Measurements from ENCODE around the gene OSBPL9. TPM values are rescaled to one million over a fixed set of nuclear protein-coding genes. Genes with fewer than 3 reads are reported as not detected.

The OSBPL9 gene
- total RNA-seq, 1 experiment from 2014 or later = 188 TPM

DNA sequence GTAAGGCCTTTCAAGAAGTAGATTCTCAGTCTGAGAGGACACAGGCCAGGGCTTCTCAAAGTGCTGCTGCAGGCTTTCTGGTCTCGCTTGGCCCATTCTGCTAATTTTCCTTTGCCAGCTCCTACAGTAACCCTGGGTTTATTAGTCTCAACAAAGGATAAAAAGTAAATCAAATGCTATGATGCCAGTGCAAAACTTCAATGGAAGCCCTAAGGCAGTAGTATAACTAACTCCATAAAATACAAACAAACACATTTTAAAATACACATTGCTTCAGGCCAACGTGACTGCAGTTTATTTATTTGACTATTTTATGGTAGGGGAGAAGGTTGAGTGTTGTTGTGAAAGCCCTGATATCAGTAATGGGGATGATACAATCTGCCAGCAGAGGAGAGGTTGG is 172.0 kb downstream of the OSBPL9 start:
- no peak overlapping the region for H3K4me2 ChIP-seq
- no peaks in the 10 kb centered on the region for H3K4me1 ChIP-seq (replicated peaks; ENCODE audit: insufficient read depth)
- no peaks in the 10 kb centered on the region for H3K9me3 ChIP-seq (ENCODE audit: insufficient read depth, low read depth)
- H4K20me1 ChIP-seq (ENCODE audit: insufficient read depth) = no peaks in the 10 kb centered on the region
- H3K27ac ChIP-seq = no peak overlapping the region
- no peak overlapping the region for H2AFZ ChIP-seq
- no peaks in the 10 kb centered on the region for H3K79me2 ChIP-seq (ENCODE audit: low read depth)
- H3K9me2 ChIP-seq (ENCODE audit: insufficient read depth) = no peaks in the 10 kb centered on the region
- no peak for TF ChIP-seq EZH2 (IDR thresholded peaks at IDR 0.05; ENCODE audit: low read depth)
- TF ChIP-seq, protein P1, sequence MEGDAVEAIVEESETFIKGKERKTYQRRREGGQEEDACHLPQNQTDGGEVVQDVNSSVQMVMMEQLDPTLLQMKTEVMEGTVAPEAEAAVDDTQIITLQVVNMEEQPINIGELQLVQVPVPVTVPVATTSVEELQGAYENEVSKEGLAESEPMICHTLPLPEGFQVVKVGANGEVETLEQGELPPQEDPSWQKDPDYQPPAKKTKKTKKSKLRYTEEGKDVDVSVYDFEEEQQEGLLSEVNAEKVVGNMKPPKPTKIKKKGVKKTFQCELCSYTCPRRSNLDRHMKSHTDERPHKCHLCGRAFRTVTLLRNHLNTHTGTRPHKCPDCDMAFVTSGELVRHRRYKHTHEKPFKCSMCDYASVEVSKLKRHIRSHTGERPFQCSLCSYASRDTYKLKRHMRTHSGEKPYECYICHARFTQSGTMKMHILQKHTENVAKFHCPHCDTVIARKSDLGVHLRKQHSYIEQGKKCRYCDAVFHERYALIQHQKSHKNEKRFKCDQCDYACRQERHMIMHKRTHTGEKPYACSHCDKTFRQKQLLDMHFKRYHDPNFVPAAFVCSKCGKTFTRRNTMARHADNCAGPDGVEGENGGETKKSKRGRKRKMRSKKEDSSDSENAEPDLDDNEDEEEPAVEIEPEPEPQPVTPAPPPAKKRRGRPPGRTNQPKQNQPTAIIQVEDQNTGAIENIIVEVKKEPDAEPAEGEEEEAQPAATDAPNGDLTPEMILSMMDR (conservative IDR thresholded peaks at IDR 0.05) = no peak
- no peaks in the 10 kb centered on the region for H3K27me3 ChIP-seq (ENCODE audit: insufficient read depth, low read depth)
- H3K36me3 ChIP-seq (ENCODE audit: low read depth) = peaks cover 77% of the 10 kb centered on the region
- DNase-seq = no peak
- H3K4me3 ChIP-seq = no peak overlapping the region
- ChIA-PET POLR2A (ENCODE audit: unreplicated experiment) (no interaction called here), CTCF (no interaction called here)
- peaks cover 82% of the 10 kb centered on the region for H3F3A ChIP-seq (ENCODE audit: insufficient read depth, low read depth)
- BruUV-seq (replicated peaks) = no TSS peak
- intact Hi-C loops (cut with micrococcal nuclease; ENCODE audit: unreplicated experiment) = no loop called here

DNA sequence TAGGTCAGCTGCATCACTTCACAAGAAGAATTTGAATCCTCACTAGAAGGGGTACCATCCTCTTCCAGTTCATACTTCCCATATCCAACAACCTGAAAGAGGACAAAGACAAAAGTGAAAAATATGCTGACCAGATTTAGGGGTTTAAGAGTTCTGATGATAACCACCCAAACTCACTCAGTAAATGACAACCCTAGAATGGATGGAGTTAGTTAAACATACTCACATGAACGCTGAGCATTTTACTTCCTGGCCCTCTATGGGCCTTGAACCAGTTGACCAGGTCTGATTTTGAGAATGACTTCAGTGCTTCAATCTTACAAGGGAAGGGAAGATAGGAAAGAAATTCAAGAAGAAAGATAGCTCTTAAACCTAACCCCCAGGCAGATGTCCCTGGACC is 172.4 kb downstream of the OSBPL9 start:
- H3K27me3 ChIP-seq (ENCODE audit: insufficient read depth, low read depth) = no peaks in the 10 kb centered on the region
- H3F3A ChIP-seq (ENCODE audit: insufficient read depth, low read depth) = peaks cover 79% of the 10 kb centered on the region
- no peaks in the 10 kb centered on the region for H3K79me2 ChIP-seq (ENCODE audit: low read depth)
- no peak overlapping the region for H3K4me2 ChIP-seq
- no peak for TF ChIP-seq EZH2 (IDR thresholded peaks at IDR 0.05; ENCODE audit: low read depth)
- TF ChIP-seq, protein P1 (conservative IDR thresholded peaks at IDR 0.05) = no peak
- peaks cover 77% of the 10 kb centered on the region for H3K36me3 ChIP-seq (ENCODE audit: low read depth)
- H2AFZ ChIP-seq = no peak overlapping the region
- no peak overlapping the region for H3K27ac ChIP-seq
- ChIA-PET POLR2A (ENCODE audit: unreplicated experiment) (no interaction called here), CTCF (no interaction called here)
- no peaks in the 10 kb centered on the region for H3K4me1 ChIP-seq (replicated peaks; ENCODE audit: insufficient read depth)
- no peaks in the 10 kb centered on the region for H3K9me3 ChIP-seq (ENCODE audit: insufficient read depth, low read depth)
- no peak for DNase-seq
- H4K20me1 ChIP-seq (ENCODE audit: insufficient read depth) = no peaks in the 10 kb centered on the region
- no TSS peak for BruUV-seq (replicated peaks)
- H3K4me3 ChIP-seq = no peak overlapping the region
- H3K9me2 ChIP-seq (ENCODE audit: insufficient read depth) = no peaks in the 10 kb centered on the region
- intact Hi-C loops (cut with micrococcal nuclease; ENCODE audit: unreplicated experiment) = no loop called here

DNA sequence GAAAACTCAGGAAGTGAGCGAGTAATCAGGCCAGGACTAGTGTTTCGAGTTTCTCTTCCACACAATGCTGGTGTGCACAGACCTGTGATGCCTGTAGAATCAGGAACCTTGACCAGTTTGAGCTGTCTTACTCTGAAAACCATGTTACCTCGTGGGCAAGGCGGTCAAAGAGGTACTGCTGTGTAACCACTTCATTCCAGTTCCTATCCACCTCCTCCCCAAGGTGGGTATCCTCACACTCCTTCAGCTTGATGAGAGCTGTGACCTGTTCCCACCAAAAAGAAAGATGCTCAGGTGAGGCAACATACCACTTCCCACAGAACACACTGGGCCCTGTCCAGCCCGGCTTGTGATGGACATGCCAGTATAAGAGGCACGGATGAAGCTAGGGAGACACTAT is 173.5 kb downstream of the OSBPL9 start:
- DNase-seq = no peak
- TF ChIP-seq, protein P1 (conservative IDR thresholded peaks at IDR 0.05) = no peak
- no peak for TF ChIP-seq EZH2 (IDR thresholded peaks at IDR 0.05; ENCODE audit: low read depth)
- no peak overlapping the region for H2AFZ ChIP-seq
- ChIA-PET CTCF (no interaction called here), POLR2A (ENCODE audit: unreplicated experiment) (no interaction called here)
- no peaks in the 10 kb centered on the region for H3K79me2 ChIP-seq (ENCODE audit: low read depth)
- peaks cover 78% of the 10 kb centered on the region for H3K36me3 ChIP-seq (ENCODE audit: low read depth)
- intact Hi-C loops (cut with micrococcal nuclease; ENCODE audit: unreplicated experiment) = no loop called here
- no peaks in the 10 kb centered on the region for H3K9me2 ChIP-seq (ENCODE audit: insufficient read depth)
- H3K27ac ChIP-seq = 0 out of 2 replicates have a peak overlapping the region, but pooled peaks have one; percentile 13
- no peaks in the 10 kb centered on the region for H3K27me3 ChIP-seq (ENCODE audit: insufficient read depth, low read depth)
- BruUV-seq (replicated peaks) = no TSS peak
- H3K9me3 ChIP-seq (ENCODE audit: insufficient read depth, low read depth) = no peaks in the 10 kb centered on the region
- H3F3A ChIP-seq (ENCODE audit: insufficient read depth, low read depth) = peaks cover 72% of the 10 kb centered on the region
- no peak overlapping the region for H3K4me2 ChIP-seq
- no peak overlapping the region for H3K4me3 ChIP-seq
- H3K4me1 ChIP-seq (replicated peaks; ENCODE audit: insufficient read depth) = no peaks in the 10 kb centered on the region
- H4K20me1 ChIP-seq (ENCODE audit: insufficient read depth) = no peaks in the 10 kb centered on the region
